DND-41 (cell line): ENCODE data around the gene MYO18B.

Source experiments
- ATAC-seq: fragments of 200-7000 bp; cut with Tn5 transposase; 3 replicates; pipeline ENCODE4 v1.9.1; 2021; ENCODE audit warnings: low read depth; ENCODE audit not compliant: insufficient read depth
- DNase-seq: peaks from one replicate; pipeline ENCODE4 v3.0.0-alpha.2; 2020
- H2AFZ ChIP-seq: 2 replicates; pipeline ENCODE4 v1.6.0; 2012; ENCODE audit warnings: low read depth, low read length
- H3K27ac ChIP-seq: 2 replicates; pipeline ENCODE4 v1.5.1; 2012; ENCODE audit warnings: low read length, inconsistent platforms
- H3K27me3 ChIP-seq: fragments of 200-600 bp; sonication (generic); 2 replicates; pipeline ENCODE4 v1.6.0; 2012; ENCODE audit warnings: low read length, mild to moderate bottlenecking, inconsistent platforms; ENCODE audit not compliant: insufficient read depth, poor library complexity
- H3K36me3 ChIP-seq: 2 replicates; pipeline ENCODE4 v1.5.1; 2012; ENCODE audit warnings: low read length, inconsistent platforms; ENCODE audit not compliant: insufficient read depth
- H3K4me1 ChIP-seq: 2 replicates; pipeline ENCODE4 v1.5.1; 2012; ENCODE audit warnings: mild to moderate bottlenecking, low read length; ENCODE audit not compliant: insufficient read depth
- H3K4me2 ChIP-seq: 2 replicates; pipeline ENCODE4 v1.6.0; 2012; ENCODE audit warnings: mild to moderate bottlenecking, moderate library complexity, low read length, inconsistent platforms; ENCODE audit not compliant: insufficient read depth
- H3K4me3 ChIP-seq, 2 experiments: fragments of 200-600 bp in 1 of 2; shearing (Covaris generic) in 1 of 2; 2 replicates each; pipeline ENCODE4 v1.5.1; 2012 to 2016; ENCODE audit warnings: inconsistent platforms in 2 of 2, low read length in 2 of 2, mild to moderate bottlenecking in 2 of 2, low read depth in 1 of 2, moderate library complexity in 1 of 2
- H3K79me2 ChIP-seq: 2 replicates; pipeline ENCODE4 v1.6.0; 2012; ENCODE audit warnings: low read length, inconsistent platforms; ENCODE audit not compliant: insufficient read depth
- H3K9ac ChIP-seq: 2 replicates; pipeline ENCODE4 v1.6.0; 2012; ENCODE audit warnings: low read depth, mild to moderate bottlenecking, inconsistent platforms, low read length, moderate library complexity
- H3K9me3 ChIP-seq: 2 replicates; pipeline ENCODE4 v1.5.1; 2012; ENCODE audit warnings: low read length, moderate library complexity, mild to moderate bottlenecking, inconsistent platforms; ENCODE audit not compliant: insufficient read depth, severe bottlenecking
- H4K20me1 ChIP-seq: 2 replicates; pipeline ENCODE4 v1.6.0; 2012; ENCODE audit warnings: low read length; ENCODE audit not compliant: insufficient read depth
- EZH2 ChIP-seq: IDR thresholded peaks from 3 replicates; pipeline ENCODE4 v1.6.1; 2012; ENCODE audit warnings: borderline replicate concordance, low read depth, mild to moderate bottlenecking, moderate library complexity, low read length, inconsistent platforms; ENCODE audit not compliant: severe bottlenecking
- TF ChIP-seq, protein P1 (sequence below): IDR thresholded peaks from 2 replicates; pipeline ENCODE4 v1.5.1; 2012; ENCODE audit warnings: borderline replicate concordance, low read length, moderate library complexity, mild to moderate bottlenecking; ENCODE audit not compliant: poor library complexity, severe bottlenecking; ENCODE audit errors: extremely low read depth

Gene MYO18B

DNA sequence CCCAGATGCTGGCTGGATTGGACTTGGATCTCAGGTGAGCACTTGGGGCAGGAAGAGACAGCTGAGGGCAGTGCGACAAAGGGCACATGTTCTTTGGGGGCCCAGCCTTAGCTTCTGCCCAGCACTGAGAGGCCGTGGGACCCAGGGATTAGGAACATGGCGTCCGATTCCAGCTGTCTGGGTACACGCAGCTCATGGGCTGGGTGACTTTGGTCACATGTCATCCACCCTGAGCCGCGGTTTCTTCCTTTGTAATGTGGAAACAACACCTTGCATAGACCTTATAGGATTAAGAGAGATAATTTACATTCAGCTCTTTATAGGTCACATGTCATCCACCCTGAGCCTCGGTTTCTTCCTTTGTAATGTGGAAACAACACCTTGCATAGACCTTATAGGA, 39.8 kb downstream of the MYO18B start:
- ATAC-seq = no peak
- no peak overlapping the region for H3K27ac ChIP-seq
- no peaks in the 10 kb centered on the region for H3K27me3 ChIP-seq
- H3K9ac ChIP-seq = no peak overlapping the region
- H3K36me3 ChIP-seq = no peaks in the 10 kb centered on the region
- DNase-seq = no peak
- H2AFZ ChIP-seq = no peak overlapping the region
- no peak for TF ChIP-seq EZH2
- TF ChIP-seq, protein P1, sequence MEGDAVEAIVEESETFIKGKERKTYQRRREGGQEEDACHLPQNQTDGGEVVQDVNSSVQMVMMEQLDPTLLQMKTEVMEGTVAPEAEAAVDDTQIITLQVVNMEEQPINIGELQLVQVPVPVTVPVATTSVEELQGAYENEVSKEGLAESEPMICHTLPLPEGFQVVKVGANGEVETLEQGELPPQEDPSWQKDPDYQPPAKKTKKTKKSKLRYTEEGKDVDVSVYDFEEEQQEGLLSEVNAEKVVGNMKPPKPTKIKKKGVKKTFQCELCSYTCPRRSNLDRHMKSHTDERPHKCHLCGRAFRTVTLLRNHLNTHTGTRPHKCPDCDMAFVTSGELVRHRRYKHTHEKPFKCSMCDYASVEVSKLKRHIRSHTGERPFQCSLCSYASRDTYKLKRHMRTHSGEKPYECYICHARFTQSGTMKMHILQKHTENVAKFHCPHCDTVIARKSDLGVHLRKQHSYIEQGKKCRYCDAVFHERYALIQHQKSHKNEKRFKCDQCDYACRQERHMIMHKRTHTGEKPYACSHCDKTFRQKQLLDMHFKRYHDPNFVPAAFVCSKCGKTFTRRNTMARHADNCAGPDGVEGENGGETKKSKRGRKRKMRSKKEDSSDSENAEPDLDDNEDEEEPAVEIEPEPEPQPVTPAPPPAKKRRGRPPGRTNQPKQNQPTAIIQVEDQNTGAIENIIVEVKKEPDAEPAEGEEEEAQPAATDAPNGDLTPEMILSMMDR = no peak
- no peaks in the 10 kb centered on the region for H3K79me2 ChIP-seq
- H4K20me1 ChIP-seq = no peaks in the 10 kb centered on the region
- no peaks in the 10 kb centered on the region for H3K4me1 ChIP-seq
- no peaks in the 10 kb centered on the region for H3K9me3 ChIP-seq
- H3K4me2 ChIP-seq = no peak overlapping the region
- H3K4me3 ChIP-seq = no peak overlapping the region

DNA sequence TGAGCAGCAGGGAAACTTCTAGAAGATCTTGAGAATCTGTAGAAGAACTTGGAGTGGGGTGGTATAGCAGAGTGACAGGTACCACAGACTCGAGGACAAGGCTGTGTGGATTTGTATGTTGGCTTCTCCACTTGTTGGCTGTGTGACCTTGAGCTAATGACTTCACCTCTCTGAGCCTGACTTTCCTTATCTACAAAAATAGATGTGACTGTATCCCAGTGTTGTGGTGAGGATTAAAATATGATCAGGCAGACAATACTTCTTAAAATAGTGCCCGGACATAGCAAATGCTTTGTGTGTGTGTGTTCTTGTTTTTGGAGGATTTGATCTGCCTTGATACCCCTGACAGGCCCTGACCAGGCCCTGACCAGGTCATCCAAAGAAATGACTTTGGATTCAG, 40.8 kb downstream of the MYO18B start:
- no peak overlapping the region for H2AFZ ChIP-seq
- no peaks in the 10 kb centered on the region for H3K36me3 ChIP-seq
- H3K4me2 ChIP-seq = no peak overlapping the region
- no peaks in the 10 kb centered on the region for H3K9me3 ChIP-seq
- no peak for ATAC-seq
- no peaks in the 10 kb centered on the region for H3K79me2 ChIP-seq
- H3K4me1 ChIP-seq = no peaks in the 10 kb centered on the region
- H3K27me3 ChIP-seq = no peaks in the 10 kb centered on the region
- no peaks in the 10 kb centered on the region for H4K20me1 ChIP-seq
- no peak overlapping the region for H3K4me3 ChIP-seq
- TF ChIP-seq, protein P1 = no peak
- TF ChIP-seq EZH2 = no peak
- no peak overlapping the region for H3K27ac ChIP-seq
- H3K9ac ChIP-seq = no peak overlapping the region
- no peak for DNase-seq

DNA sequence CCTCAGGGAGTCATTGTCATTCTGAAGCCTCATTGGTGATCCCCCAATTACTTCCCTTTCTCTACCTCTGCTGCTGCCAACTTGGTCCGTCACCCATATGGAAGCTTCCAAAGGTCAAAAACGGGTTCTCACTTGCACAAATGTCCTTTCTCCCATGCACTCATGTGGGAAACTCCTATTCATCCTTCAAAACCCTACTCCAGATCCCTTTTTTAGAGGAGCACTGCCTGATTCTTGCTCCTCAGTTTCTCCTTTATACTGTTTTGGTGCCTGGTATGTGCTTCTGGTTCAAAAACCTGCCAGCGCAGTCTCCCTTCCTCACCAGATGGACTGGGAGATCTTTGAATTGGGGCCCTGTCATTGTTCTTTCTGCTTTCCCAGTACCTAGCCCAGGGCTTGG, 41.9 kb downstream of the MYO18B start:
- Histone ChIP-seq H4K20me1 (no peaks in the 10 kb centered on the region), H3K27ac (no peak overlapping the region), H3K36me3 (no peaks in the 10 kb centered on the region), H3K9me3 (no peaks in the 10 kb centered on the region), H2AFZ (no peak overlapping the region), H3K4me3 (no peak overlapping the region), H3K79me2 (no peaks in the 10 kb centered on the region), H3K9ac (no peak overlapping the region), H3K4me2 (no peak overlapping the region), H3K27me3 (peaks cover 6% of the 10 kb centered on the region), H3K4me1 (no peaks in the 10 kb centered on the region)
- TF ChIP-seq EZH2 = no peak
- TF ChIP-seq, protein P1 = no peak
- DNase-seq (no peak), ATAC-seq (no peak)

DNA sequence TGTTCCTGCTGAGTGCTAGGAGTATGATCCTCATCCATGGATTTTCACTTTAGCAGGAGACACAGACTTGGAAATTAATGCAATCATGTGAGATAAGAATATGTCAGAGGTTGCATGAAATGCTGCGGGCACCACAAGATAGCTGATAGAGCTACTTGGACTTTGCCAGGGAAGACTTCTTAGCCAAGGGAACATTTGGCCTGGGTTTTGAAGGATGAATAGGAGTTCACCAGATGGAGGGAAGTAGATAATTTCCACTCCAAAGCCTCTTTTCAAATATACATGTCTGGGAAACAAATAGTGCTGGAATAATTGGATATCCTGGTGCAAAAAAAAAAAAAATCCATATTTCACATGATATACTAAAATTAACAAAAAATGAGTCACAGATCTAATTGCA, 44.2 kb downstream of the MYO18B start:
- H3K27ac ChIP-seq = no peak overlapping the region
- no peaks in the 10 kb centered on the region for H3K9me3 ChIP-seq
- no peaks in the 10 kb centered on the region for H3K4me1 ChIP-seq
- no peak for TF ChIP-seq EZH2
- TF ChIP-seq, protein P1 = no peak
- H3K36me3 ChIP-seq = no peaks in the 10 kb centered on the region
- H3K4me3 ChIP-seq = no peak overlapping the region
- no peak overlapping the region for H3K9ac ChIP-seq
- ATAC-seq (no peak), DNase-seq (no peak)
- H2AFZ ChIP-seq = no peak overlapping the region
- H3K27me3 ChIP-seq = peaks cover 6% of the 10 kb centered on the region
- H3K79me2 ChIP-seq = no peaks in the 10 kb centered on the region
- H4K20me1 ChIP-seq = no peaks in the 10 kb centered on the region
- no peak overlapping the region for H3K4me2 ChIP-seq
